Lung microvascular endothelial cell (primary cell): Measurements from ENCODE around the gene CA14. TPM values are rescaled to one million over a fixed set of nuclear protein-coding genes. Genes with fewer than 3 reads are reported as not detected.
"Not testable (repeated sequence)": the region's sequence is repeated elsewhere in the genome, so short reads cannot be mapped to it uniquely, and the experiment has no call there.

ENCODE experiments used
- DNase-seq, 2 donors: peaks; one replicate each; pipeline versions ENCODE4 v3.0.0 to v3.0.0-alpha.2; 2010; ENCODE audit warnings: low read depth in 2 of 2
- total RNA-seq: library from RNA; depleted of rRNA; stranded (reverse); fragments of >200 nt; gene quantifications from 2 replicates; pipeline ENCODE4 v1.2.1, GENCODE V29; 2014

CA14 gene
- total RNA-seq: not detected in 2 replicates

GRCh38 chr1:150257624-150258585 lies at the start of gene CA14:
CA14 (plus strand) TSS chr1:150257774; CDS start chr1:150258129, 355 bp downstream.
- DNase-seq: no peak

- DNase-seq: not testable (repeated sequence)
These were observed 49.1 kb upstream of the CA14 start for GRCh38 chr1:150208460-150208859.

- no peak for DNase-seq
These were observed 47.5 kb upstream of the CA14 start for GRCh38 chr1:150210091-150210490.

- DNase-seq: no peak
These were observed 46.9 kb upstream of the CA14 start for GRCh38 chr1:150210706-150211105.

GRCh38 chr1:150212070-150212469 lies 45.5 kb upstream of the CA14 start:
- no peak for DNase-seq

GRCh38 chr1:150213170-150214098 lies 44.1 kb upstream of the CA14 start:
- DNase-seq: peak; percentile 89 to 93

GRCh38 chr1:150214099-150214756 lies 43.3 kb upstream of the CA14 start:
- DNase-seq: not testable (repeated sequence)

GRCh38 chr1:150215855-150216254 lies 41.7 kb upstream of the CA14 start:
- not testable (repeated sequence) for DNase-seq

GRCh38 chr1:150221552-150221951 lies 36.0 kb upstream of the CA14 start:
- peak in 1 of 2 donors; percentile 22 for DNase-seq

GRCh38 chr1:150224983-150225382 lies 32.6 kb upstream of the CA14 start:
- DNase-seq: no peak

- DNase-seq: no peak
These were observed 32.0 kb upstream of the CA14 start for GRCh38 chr1:150225546-150225945.

GRCh38 chr1:150226486-150226885 lies 31.1 kb upstream of the CA14 start:
- no peak for DNase-seq

GRCh38 chr1:150227228-150227627 lies 30.3 kb upstream of the CA14 start:
- no peak for DNase-seq

- DNase-seq: not testable (repeated sequence)
These were observed 29.3 kb upstream of the CA14 start for GRCh38 chr1:150228246-150228645.

- DNase-seq: not testable (repeated sequence)
These were observed 24.7 kb upstream of the CA14 start for GRCh38 chr1:150232921-150233320.

- DNase-seq: peak in 1 of 2 donors; percentile 7
These were observed 23.9 kb upstream of the CA14 start for GRCh38 chr1:150233359-150234308.

- no peak for DNase-seq
These were observed 23.3 kb upstream of the CA14 start for GRCh38 chr1:150234309-150234565.

- peak; percentile 56 to 78 for DNase-seq
These were observed 22.8 kb upstream of the CA14 start for GRCh38 chr1:150234566-150235293.

GRCh38 chr1:150235294-150235851 lies 22.2 kb upstream of the CA14 start:
- DNase-seq: peak; percentile 26 to 34
